Pulmonary artery endothelial cell (primary cell): ENCODE results near the gene EHD2. TPM values are rescaled to one million over a fixed set of nuclear protein-coding genes. Genes with fewer than 3 reads are reported as not detected.
"Not testable (repeated sequence)": the region's sequence is repeated elsewhere in the genome, so short reads cannot be mapped to it uniquely, and the experiment has no call there.

ENCODE experiments used
- DNase-seq: peaks from one replicate; pipeline ENCODE4 v3.0.0-alpha.2; 2011; ENCODE audit warnings: low read depth, low spot score
- total RNA-seq: library from RNA; depleted of rRNA; stranded (reverse); fragments of >200 nt; gene quantifications from 2 replicates; pipeline ENCODE4 v1.2.3, GENCODE V29; 2014

Gene EHD2
- total RNA-seq = 97.5 and 98.8 TPM in 2 replicates

DNA sequence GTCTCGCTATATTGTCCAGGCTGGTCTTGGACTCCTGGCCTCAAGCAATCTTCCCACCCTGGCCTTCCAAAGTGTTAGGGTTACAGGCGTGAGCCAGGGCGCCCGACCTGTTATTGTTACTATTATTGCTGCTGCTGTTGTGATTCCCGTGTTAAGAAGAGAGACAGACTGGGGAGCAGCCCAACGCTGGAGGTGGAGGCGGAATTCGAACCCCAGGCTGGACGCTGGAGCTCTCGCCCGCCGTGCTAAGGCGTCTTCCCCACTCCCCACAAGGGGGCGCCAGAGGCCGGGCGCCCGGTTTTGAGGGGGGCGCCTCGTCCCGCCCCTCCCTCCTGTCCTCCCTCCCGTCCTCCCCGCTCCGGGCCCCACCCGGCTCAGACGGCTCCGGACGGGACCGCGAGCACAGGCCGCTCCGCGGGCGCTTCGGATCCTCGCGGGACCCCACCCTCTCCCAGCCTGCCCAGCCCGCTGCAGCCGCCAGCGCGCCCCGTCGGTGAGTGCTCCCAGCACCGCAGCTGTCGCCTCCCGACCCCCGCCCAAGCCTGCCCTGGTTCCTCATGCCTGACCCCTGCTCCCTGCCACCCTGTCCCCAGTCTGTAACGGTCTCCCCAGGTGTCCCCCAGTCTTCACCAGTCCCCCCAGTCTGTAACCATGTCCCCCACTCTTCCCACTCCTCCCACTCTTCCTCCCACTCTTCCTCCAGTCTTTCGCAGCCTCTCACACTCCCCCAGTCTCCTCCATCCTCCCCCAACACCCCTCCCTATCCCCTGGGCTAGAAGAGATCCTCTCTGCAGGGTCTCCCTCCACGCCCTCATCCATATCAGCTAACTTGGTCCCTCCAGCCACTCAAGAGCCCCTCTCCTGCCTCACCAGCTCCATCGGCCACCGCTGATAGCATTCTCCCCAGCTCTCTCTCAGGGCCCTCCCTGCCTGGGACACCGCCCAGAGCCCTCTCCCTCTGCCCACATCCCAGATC, at the start of gene EHD2:
Gene EHD2, plus strand, starts transcription at position 377 of the 976 bp plus-strand sequence. CDS start 3,191 bp downstream, outside the sequence.
- no peak for DNase-seq

DNA sequence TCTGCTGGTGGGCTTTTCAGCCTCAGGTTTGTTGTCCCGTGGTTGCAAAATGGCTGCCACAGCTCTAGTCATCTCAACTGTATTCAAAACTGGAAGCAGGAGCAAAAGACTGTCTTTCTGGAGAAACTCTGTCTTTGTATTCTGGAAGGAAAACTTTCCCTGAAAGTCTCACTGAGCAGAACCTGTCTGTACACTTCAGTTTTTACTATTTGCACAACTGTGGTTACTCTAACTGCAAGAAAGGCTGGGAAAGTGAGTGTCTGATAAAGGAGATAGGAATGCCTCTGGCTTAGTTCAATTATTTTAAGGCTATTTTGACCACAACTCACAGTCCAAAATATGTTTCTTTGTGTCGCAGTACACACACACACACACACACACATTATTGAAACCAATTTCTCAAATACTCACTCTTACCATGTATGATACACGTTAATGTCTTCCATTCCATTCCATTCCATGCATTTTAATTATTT, 49.7 kb upstream of the EHD2 start:
- no peak for DNase-seq

- peak; percentile 36 for DNase-seq
Observed at GRCh38 chr19:47663911-47664771, 49.1 kb upstream of the EHD2 start.

DNA sequence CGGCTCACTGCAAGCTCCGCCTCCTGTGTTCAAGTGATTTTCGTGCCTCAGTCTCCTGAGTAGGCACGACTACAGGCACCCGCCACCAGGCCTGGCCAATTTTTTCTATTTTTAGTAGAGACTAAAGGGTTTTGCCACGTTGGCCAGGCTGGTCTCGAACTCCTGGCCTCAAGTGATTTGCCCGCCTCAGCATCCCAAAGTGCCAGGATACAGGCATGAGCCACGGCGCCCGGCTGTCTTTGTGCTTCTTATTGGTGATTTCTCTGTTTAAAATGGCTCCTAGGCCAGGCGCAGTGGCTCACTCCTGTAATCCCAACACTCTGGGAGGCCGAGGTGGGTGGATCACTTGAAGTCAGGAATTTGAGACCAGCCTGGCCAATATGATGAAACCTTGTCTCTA, 44.7 kb upstream of the EHD2 start:
- not testable (repeated sequence) for DNase-seq

DNA sequence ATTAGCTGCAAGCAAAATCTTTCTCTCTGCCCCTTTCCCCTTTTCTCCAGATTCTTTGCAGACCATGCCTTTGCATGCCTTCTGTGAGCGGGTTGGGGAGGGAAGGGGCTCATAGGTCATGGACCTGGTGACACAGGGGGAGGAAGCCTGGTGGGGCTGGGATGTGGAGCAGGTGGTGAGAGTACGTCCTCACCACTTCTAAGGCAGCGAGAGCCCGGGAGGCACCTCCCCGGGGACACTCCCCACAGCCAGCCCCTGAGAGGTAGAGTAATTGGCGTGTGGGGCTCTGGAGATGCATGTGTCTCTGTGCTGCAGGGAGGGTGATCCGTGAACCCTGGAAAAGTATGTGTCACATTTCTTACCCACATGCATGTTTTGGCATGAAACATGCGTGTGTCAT, 42.5 kb upstream of the EHD2 start:
- DNase-seq = no peak

GRCh38 chr19:47671499-47671898, 41.7 kb upstream of the EHD2 start:
- DNase-seq = no peak

DNA sequence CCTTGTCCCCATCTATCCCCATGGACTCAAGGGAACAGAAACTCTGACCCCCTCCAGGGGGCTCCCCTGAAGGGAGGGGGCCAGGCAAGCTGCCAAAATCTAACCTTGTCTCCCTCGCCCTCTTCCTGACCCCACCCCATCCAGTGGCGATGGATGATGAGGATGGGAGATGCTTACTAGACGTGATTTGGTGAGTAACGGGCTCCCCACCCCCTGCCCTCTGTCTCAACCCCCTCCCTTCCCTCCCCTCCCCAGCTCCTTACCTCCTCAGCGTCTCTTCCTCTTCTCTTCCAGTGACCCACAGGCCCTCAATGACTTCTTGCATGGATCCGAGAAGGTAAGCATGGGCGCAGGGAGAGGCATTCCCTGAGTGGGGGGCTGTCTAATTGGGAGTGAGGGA, 39.8 kb upstream of the EHD2 start:
- no peak for DNase-seq

- DNase-seq = no peak
Observed at GRCh38 chr19:47674548-47674947, 38.7 kb upstream of the EHD2 start.

GRCh38 chr19:47675271-47675670, 38.0 kb upstream of the EHD2 start:
- DNase-seq = no peak

GRCh38 chr19:47675859-47676258, 37.4 kb upstream of the EHD2 start:
- DNase-seq = no peak

- DNase-seq = no peak
Observed at GRCh38 chr19:47676811-47677210, 36.4 kb upstream of the EHD2 start.

GRCh38 chr19:47679251-47679900, 33.8 kb upstream of the EHD2 start:
- no peak for DNase-seq

- DNase-seq = no peak
Observed at GRCh38 chr19:47679922-47680857, 33.0 kb upstream of the EHD2 start.

DNA sequence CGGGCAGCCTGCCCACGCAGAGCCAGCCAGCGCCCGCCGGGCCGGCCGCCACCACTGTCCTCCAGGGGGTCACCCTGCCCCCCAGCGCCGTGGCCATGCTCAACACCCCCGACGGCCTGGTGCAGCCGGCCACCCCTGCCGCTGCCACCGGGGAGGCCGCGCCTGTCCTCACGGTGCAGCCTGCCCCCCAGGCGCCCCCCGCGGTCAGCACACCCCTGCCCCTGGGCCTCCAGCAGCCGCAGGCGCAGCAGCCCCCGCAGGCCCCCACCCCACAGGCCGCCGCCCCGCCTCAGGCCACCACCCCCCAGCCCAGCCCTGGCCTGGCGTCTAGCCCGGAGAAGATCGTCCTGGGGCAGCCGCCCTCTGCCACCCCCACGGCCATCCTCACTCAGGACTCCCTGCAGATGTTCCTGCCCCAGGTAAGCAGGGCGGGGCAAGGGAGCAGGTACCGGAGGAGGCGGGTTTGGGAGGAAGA, 32.3 kb upstream of the EHD2 start:
- no peak for DNase-seq

- no peak for DNase-seq
Observed at GRCh38 chr19:47681388-47681787, 31.8 kb upstream of the EHD2 start.

GRCh38 chr19:47681936-47682335, 31.3 kb upstream of the EHD2 start:
- no peak for DNase-seq

- no peak for DNase-seq
Observed at GRCh38 chr19:47682939-47683338, 30.3 kb upstream of the EHD2 start.

GRCh38 chr19:47686679-47687450, 26.4 kb upstream of the EHD2 start:
- DNase-seq = no peak

GRCh38 chr19:47687906-47688305, 25.3 kb upstream of the EHD2 start:
- DNase-seq = no peak
